GM18505 (cell line): ENCODE results near the gene FKBP1C.
"Not testable (repeated sequence)": the region's sequence is repeated elsewhere in the genome, so short reads cannot be mapped to it uniquely, and the experiment has no call there.

Experiments used
- ATAC-seq: cut with Tn5 transposase; IDR thresholded peaks from one replicate; pipeline ENCODE4 v1.9.1; 2021; ENCODE audit not compliant: unreplicated experiment
- POLR2A ChIP-seq: IDR thresholded peaks from 4 replicates; pipeline ENCODE4 v1.6.1; 2011; ENCODE audit warnings: borderline replicate concordance; ENCODE audit not compliant: insufficient read depth, insufficient read length; ENCODE audit errors: extremely low read depth

The FKBP1C gene

DNA sequence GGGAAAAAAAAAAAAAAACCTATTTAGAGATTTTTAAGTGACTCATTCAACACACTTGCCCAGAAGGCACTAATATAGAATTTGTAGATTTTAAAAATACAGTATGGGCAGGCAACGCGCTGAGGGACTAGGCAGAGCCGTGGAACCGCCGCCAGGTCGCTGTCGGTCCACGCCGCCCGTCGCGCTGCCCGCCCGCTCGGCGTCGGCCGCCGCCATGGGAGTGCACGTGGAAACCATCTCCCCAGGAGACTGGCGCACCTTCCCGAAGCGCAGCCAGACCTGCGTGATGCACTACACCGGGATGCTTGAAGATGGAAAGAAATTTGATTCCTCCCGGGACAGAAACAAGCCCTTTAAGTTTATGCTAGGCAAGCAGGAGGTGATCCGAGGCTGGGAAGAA, at the start of gene FKBP1C:
Gene FKBP1C, plus strand, starts transcription at position 127 of the 400 bp plus-strand sequence.
- not testable (repeated sequence) for ATAC-seq

DNA sequence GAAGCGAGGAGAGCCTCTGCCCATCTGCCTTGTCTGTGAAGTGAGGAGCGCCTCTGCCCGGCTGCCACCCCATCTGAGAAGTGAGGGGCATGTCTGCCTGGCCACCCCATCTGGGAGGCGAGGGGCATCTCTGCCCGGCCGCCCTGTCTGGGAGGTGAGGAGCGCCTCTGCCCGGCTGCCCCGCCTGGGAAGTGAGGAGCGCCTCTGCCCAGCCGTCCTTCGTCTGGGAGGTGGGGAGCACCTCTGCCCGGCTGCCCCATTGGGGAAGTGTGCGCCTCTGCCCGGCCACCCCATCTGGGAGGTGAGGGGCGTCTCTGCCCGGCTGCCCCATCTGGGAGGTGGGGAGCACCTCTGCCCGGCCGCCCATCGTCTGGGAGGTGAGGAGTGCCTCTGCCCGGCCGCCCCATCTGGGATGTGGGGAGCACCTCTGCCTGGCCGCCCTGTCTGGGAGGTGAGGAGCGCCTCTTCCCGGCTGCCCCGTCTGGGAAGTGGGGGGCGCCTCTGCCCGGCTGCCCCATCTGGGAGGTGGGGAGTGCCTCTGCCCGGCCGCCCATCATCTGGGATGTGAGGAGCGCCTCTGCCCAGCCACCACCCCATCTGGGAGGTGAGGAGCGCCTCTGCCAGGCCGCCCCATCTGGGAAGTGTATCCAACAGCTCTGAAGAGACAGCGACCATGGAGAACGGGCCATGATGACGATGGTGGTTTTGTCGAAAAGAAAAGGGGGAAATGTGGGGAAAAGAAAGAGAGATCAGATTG, 47.0 kb upstream of the FKBP1C start:
- ATAC-seq: not testable (repeated sequence)

DNA sequence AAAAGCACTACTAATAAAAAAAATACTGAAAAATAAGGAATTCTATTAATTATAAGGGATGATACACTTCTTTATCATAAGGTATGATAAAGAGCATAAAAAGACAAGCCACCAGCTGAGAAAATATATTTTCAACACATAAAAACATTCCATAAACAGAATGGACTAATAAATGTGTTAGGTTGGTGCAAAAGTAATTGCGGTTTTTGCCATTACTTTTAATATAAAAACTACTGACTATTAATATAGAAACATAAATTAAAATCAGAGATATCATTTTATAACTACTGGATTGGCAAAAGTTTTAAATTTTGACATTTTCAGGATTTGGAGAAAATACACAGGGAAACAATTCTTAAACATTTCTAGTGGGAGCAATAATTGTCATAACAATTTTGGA, 37.1 kb upstream of the FKBP1C start:
- no peak for ATAC-seq
- no peak for TF ChIP-seq POLR2A

DNA sequence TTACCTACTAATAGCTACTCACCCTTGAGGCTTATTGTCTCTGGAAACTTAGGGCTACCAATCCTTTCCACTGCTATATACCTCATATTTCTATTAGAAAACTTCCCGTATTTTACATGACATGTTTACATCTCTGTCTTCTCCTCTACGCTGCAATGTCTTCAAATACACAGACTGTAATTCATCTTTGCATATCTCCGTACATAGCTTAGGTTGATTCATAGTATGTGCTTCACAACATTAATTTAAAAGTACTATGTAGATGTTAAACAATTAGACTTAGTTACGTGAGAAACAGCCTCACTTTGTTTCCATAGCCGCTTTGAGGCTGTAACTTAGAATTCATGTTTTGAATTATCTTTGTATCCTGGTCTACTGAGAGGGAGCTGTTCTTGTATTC, 35.1 kb upstream of the FKBP1C start:
- no peak for TF ChIP-seq POLR2A
- ATAC-seq: no peak

DNA sequence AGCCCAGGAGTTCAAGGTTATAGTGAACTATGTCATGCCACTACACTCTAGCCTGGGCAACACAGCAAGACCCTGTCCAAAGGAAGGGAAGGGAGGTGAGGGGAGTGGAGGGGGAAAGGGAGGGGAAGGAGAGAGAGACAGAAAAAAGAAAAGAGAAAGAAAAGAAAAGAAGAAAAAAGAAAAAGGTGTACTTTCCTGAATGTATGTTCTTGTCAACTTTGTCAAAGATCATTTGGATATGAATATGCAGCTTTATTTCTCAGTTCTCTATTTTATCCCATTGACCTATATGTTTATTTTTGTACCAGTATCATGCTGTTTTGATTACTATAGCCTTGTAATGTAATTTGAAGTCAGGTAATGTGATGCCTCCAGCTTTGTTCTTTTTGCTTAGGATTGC, 30.9 kb upstream of the FKBP1C start:
- no peak for TF ChIP-seq POLR2A
- no peak for ATAC-seq

DNA sequence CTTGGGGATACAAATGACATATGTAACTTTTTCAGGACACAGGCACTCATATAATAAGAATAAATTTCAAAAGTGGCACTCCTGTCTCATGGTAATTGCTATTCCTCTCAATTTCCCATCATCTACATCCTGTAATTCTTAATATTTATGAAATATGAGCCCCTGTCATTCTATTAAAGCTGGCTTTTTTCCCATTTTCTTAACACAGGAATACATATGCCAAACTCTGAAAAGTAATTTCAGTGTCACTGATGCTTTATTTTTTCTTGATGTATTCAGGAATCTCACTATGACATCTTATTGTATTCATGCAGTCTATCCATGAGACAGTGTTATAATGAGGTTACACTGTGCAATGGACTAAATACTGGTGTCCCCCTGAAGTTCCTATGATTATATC, 24.3 kb upstream of the FKBP1C start:
- ATAC-seq: no peak
- no peak for TF ChIP-seq POLR2A

DNA sequence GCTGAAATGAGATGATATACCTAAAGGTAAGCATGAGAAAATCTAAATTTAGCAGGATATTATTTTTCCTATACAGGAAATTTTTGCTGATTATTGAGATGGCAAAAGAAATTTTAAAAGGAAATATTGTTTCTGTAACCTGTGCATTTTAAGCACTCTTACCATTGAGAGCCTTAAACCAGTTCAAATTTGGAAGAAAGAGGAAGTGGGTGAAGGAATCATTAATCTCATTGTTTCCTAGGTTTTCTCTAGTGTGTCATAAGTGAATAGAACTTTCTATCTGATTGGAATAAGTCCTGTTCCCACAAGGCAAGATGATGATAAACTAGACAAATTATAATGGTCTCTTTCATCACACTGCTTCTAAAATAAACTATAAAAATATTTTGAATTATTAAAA, 22.4 kb upstream of the FKBP1C start:
- no peak for TF ChIP-seq POLR2A
- no peak for ATAC-seq

DNA sequence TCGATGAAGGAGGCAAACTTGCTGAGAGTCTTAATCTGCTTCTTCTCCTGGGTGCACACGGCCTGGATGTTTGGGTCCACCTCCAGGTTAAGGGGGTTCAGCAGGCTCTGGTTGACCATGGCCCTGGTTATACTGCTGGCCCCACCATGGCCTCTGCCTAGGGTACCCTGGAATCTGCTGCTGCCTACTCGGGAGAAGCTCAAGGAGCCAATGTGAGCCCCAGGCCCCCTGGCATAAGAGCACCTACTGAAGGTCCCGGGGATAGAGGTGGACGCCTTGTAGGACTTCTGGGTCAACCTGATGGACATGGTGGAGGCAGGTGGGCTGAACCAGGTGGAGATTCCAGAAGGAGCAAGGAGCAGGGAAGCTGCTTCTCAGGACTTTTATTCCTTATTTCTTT, 17.9 kb upstream of the FKBP1C start:
- ATAC-seq: no peak
- no peak for TF ChIP-seq POLR2A

DNA sequence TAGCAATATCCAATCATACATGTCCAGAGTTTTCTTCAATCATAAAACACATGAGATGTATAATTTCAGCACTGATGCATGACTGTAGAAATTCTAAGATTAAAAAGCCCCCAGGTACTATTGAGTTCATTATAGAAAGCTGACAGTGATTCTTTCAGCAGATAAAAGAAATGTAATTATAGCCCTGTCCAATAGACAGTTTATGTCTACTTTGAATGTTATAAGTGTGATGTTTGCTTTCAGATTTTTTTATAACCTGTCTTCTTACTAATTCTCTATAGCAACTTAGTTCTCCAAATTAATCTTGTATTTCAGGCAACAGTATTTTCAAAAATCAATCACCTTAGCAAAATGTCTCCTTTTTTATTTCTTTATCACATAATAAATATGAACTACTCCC, 13.5 kb upstream of the FKBP1C start:
- no peak for ATAC-seq
- no peak for TF ChIP-seq POLR2A

DNA sequence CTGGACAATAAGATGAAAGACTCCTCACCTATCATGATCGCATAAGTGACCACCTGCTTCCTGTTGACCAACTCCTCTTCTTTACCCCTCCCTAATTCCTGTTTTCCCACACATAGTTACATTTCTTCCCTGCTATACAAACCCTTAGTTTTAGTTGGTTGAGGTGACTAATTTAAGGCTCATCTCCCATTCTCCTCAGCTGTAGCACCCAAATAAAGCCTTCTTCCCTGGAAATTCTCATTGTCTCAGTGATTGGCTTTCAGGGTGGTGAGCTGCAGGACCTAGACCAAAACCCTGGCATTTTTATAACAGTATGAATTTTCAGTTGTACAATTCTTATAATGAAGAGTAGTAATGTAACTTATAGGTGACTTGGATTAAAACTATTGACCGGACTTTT, 2.1 kb downstream of the FKBP1C start:
- TF ChIP-seq POLR2A: no peak

DNA sequence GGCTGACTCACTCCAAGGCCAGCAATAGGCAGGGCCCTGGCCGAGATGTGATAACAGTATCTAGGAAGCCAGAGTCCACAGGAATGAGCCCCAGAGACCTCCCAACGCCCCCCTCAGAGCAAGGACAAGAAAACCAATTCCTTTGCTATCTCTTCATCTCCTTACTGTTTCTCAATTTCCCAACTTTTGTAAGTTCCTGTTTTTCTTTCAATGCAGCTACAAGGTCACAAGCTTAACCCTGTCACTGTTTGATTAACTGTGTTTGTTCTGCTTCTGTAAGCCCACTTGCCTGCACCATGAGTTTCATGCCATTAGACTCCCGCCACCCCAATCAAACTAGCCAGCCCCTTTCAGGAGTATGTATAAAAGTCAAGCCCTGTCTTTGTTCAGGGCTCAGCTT, 3.5 kb downstream of the FKBP1C start:
- no peak for TF ChIP-seq POLR2A
- ATAC-seq: no peak

More for the DNA sequence above, 2.1 kb downstream of the FKBP1C start:
- ATAC-seq: no peak

DNA sequence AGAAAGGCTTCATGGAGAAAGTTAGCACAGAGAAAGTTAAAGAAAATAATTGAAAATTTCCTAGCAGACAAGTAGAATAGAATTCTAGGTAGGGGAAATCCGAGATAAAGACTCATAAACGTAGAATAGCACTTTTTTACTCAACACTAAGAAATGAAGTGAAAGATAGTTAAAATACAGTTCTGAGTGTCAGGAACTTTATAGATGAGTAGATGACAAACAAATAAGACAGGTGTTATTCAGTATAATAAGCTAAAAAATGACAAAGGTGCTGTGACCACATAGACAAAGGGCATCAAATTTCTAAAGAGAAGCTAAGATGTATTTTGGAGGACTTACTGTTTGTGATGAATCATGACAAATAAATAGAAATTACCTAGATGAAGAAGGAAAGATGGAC, 12.9 kb downstream of the FKBP1C start:
- ATAC-seq: no peak
- no peak for TF ChIP-seq POLR2A

DNA sequence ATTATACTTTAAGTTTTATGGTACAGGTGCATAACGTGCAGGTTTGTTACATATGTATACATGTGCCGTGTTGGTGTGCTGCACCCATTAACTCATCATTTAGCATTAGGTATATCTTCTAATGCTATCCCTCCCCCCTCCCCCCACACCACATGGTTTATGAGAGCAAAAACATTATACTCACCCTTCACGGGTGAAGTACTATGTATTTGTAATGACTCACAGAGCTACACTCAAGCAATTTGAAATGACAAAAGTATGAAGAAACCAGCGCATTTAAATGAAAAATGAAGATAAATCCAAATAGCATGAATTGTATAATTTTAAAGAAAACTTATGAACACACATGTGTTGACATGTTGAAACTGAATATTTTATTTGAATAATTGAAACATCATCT, 14.7 kb downstream of the FKBP1C start:
- ATAC-seq: not testable (repeated sequence)

DNA sequence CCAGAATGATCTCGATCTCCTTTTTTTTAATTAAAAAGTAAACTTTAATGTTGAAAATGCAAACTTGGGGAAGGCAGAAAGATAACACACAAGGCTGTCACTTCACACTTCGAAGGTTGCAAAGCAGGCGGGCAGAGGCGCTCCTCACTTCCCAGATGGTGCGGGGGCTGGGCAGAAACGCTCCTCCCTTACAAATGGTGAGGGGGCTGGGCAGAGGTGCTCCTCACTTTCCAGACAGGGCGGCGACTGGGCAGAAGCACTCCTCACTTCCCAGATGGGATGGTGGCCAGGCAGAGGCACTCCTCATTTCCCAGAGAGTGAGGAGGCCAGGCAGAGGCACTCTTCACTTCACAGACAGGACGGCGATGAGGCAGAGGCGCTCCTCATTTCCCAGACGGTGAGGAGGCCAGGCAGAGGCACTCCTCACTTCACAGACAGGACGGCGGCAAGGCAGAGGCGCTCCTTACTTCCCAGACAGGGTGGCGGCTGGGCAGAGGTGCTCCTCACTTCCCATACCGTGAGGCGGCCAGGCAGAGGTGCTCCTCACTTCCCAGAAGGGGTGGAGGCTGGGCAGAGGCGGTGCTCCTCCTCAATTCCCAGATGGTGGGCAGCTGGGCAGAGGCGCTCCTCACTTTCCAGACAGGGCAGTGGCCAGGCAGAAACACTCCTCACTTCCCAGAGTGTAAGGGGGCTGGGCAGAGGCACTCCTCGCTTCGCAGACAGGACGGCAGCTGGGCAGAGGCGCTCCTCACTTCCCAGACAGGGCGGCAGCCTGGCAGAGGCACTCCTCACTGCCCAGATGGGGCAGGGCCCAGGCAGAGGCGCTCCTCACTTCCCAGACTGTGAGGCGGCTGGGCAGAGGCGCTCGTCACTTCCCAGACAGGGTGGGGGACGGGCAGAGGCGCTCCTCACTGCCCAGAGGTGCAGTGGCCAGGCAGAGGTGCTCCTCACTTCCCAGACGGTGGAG, 16.9 kb downstream of the FKBP1C start:
- ATAC-seq: not testable (repeated sequence)

DNA sequence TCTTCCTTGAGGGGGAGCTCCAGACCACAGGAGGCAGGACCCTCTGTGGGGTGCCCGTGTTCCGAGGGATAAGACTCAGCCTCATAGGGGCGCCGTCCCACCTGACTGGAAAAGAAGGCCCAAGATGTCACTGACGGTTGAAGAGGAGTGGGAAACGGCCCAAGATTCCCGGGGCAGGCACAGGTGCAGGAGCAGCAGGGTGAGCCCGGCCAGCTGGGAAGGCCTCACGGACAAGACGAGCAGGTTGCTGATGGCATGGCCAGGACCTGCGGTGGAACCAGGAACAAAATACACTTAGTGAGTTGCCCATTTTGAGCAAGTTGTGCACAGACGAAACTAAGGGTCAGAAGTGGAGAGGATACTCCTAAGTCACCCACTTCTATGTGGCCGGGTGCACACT, 18.8 kb downstream of the FKBP1C start:
- not testable (repeated sequence) for ATAC-seq

DNA sequence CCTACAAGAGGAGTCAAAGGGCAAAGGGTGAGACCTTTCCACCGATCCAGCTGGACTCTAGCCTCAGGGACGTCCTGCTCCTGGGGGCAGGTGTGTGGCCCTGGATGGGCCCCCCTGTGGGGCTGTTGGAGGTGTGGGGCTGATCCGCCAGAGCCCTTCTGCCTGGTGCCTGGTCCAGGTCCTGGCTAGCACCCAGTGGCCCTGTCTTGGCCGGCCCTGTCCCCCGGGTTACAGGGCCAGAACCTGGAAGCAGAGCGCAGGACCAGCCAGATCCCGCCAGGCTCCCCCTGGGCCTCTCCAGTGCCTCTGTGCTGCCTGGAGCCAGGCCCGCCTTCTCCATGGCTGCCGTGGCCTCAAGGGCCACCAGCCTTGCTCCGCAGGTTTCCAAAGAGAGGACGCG, 19.2 kb downstream of the FKBP1C start:
- ATAC-seq: not testable (repeated sequence)
